ENCODE measurements around the gene OR5K1. TPM values are rescaled to one million over a fixed set of nuclear protein-coding genes. Genes with fewer than 3 reads are reported as not detected.

Gene OR5K1
- total and polyA plus RNA-seq, 2 of the 8 experiments (the other 6 are each of a cell fraction or from before 2014, with no cell fraction given) = not detected

DNA sequence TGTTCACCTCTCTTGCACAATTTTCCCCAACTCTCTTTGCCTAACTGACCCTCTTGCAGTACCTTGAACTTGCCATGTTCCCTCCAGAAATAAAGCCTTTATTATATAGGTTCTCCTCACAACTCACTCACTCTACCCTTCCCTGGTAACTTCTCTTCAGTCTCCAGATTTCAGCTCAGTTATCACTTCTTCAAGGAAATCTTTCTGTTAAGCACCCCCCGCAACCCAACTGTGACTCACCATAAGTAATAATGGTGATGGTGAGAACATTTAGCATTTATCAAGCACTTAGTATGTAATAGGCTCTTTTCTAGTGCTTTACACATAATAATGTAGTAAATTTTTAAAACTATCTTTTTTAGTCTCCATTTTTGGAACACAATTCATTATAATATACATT, 8.1 kb upstream of the OR5K1 start (continued):
- TF ChIP-seq CHD7 (IDR thresholded peaks at IDR 0.05; ENCODE audit: insufficient replicate concordance, low read length) (no peak), GABPA (IDR thresholded peaks at IDR 0.05; ENCODE audit: borderline replicate concordance, insufficient read depth, low read length) (no peak)

Data from H1 (cell line).